ENCODE results near the gene WHRN.

WHRN gene

GRCh38 chr9:114513055-114513958 is 8.0 kb upstream of the WHRN start:
- no peak for DNase-seq

GRCh38 chr9:114511978-114512874 is 7.0 kb upstream of the WHRN start:
- DNase-seq = no peak

- peak; percentile 31 for DNase-seq
Observed at GRCh38 chr9:114507726-114508125, 2.5 kb upstream of the WHRN start.

GRCh38 chr9:114506082-114506390 is 763 bp upstream of the WHRN start:
- DNase-seq = no peak

- DNase-seq = no peak
Observed at GRCh38 chr9:114504341-114505186, 709 bp downstream of the WHRN start.

- DNase-seq = no peak
Observed at GRCh38 chr9:114503522-114504340, 1.5 kb downstream of the WHRN start.

- DNase-seq = no peak
Observed at GRCh38 chr9:114503009-114503408, 2.3 kb downstream of the WHRN start.

- no peak for DNase-seq
Observed at GRCh38 chr9:114501796-114502682, 3.2 kb downstream of the WHRN start.

GRCh38 chr9:114500697-114501292 is 4.5 kb downstream of the WHRN start:
- DNase-seq = no peak

GRCh38 chr9:114499941-114500696 is 5.2 kb downstream of the WHRN start:
- no peak for DNase-seq

- no peak for DNase-seq
Observed at GRCh38 chr9:114499528-114499927, 5.7 kb downstream of the WHRN start.

GRCh38 chr9:114497727-114498382 is 7.4 kb downstream of the WHRN start:
- DNase-seq = no peak

- DNase-seq = no peak
Observed at GRCh38 chr9:114497236-114497635, 8.0 kb downstream of the WHRN start.

- DNase-seq = no peak
Observed at GRCh38 chr9:114496011-114496410, 9.3 kb downstream of the WHRN start.

GRCh38 chr9:114494776-114495569 is 10.3 kb downstream of the WHRN start:
- no peak for DNase-seq

- DNase-seq = no peak
Observed at GRCh38 chr9:114493521-114494184, 11.6 kb downstream of the WHRN start.

GRCh38 chr9:114492991-114493390 is 12.3 kb downstream of the WHRN start:
- DNase-seq = no peak

All from activated CD4-positive, alpha-beta T cell treated with anti-CD3 and anti-CD28 coated beads, Interleukin-10, Interleukin-2, amounts not matched to agents 100 ng/mL and 50 ng/mL, durations not matched to agents 16 hours and 8 hours (primary cell).